ENCODE measurements around the gene UGT1A9.

Gene UGT1A9

DNA sequence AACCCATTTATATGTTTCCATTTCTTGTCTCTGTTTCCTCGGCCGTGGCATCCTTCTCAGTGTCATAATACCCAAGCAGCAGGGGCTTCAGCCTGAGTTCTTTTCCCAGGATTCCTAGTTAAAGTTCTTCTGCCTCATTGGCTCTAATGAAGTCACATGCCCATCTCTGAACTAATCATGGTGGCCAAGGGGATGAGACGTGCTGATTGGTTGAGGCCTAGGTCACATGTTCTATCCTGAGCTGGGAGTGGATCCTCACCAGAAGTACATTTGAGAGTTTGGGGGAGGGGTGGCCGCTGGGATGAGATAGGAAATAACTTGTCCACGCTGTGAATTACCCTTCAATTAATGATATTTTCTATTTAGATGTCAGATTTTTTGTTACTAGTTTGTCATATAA is 37.2 kb downstream of the UGT1A9 start:
- no peak overlapping the region for H3K4me3 ChIP-seq (replicated peaks; ENCODE audit: insufficient read depth, low read length)
- DNase-seq (ENCODE audit: low read depth in 1 of 2, low spot score in 1 of 2): no peak
- H3K27me3 ChIP-seq (ENCODE audit: insufficient read depth, poor library complexity, severe bottlenecking): no peaks in the 10 kb centered on the region
- no peak overlapping the region for H3K27ac ChIP-seq (replicated peaks)
- TF ChIP-seq POLR2AphosphoS5 (IDR thresholded peaks at IDR 0.05; ENCODE audit: low read depth): no peak
- TF ChIP-seq, protein P1, sequence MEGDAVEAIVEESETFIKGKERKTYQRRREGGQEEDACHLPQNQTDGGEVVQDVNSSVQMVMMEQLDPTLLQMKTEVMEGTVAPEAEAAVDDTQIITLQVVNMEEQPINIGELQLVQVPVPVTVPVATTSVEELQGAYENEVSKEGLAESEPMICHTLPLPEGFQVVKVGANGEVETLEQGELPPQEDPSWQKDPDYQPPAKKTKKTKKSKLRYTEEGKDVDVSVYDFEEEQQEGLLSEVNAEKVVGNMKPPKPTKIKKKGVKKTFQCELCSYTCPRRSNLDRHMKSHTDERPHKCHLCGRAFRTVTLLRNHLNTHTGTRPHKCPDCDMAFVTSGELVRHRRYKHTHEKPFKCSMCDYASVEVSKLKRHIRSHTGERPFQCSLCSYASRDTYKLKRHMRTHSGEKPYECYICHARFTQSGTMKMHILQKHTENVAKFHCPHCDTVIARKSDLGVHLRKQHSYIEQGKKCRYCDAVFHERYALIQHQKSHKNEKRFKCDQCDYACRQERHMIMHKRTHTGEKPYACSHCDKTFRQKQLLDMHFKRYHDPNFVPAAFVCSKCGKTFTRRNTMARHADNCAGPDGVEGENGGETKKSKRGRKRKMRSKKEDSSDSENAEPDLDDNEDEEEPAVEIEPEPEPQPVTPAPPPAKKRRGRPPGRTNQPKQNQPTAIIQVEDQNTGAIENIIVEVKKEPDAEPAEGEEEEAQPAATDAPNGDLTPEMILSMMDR (IDR thresholded peaks at IDR 0.05; ENCODE audit: insufficient read depth, low read length): no peak
- TF ChIP-seq, protein P2, sequence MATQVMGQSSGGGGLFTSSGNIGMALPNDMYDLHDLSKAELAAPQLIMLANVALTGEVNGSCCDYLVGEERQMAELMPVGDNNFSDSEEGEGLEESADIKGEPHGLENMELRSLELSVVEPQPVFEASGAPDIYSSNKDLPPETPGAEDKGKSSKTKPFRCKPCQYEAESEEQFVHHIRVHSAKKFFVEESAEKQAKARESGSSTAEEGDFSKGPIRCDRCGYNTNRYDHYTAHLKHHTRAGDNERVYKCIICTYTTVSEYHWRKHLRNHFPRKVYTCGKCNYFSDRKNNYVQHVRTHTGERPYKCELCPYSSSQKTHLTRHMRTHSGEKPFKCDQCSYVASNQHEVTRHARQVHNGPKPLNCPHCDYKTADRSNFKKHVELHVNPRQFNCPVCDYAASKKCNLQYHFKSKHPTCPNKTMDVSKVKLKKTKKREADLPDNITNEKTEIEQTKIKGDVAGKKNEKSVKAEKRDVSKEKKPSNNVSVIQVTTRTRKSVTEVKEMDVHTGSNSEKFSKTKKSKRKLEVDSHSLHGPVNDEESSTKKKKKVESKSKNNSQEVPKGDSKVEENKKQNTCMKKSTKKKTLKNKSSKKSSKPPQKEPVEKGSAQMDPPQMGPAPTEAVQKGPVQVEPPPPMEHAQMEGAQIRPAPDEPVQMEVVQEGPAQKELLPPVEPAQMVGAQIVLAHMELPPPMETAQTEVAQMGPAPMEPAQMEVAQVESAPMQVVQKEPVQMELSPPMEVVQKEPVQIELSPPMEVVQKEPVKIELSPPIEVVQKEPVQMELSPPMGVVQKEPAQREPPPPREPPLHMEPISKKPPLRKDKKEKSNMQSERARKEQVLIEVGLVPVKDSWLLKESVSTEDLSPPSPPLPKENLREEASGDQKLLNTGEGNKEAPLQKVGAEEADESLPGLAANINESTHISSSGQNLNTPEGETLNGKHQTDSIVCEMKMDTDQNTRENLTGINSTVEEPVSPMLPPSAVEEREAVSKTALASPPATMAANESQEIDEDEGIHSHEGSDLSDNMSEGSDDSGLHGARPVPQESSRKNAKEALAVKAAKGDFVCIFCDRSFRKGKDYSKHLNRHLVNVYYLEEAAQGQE (IDR thresholded peaks at IDR 0.05; ENCODE audit: insufficient replicate concordance, low read depth): no peak
- no peak for TF ChIP-seq GABPA (IDR thresholded peaks at IDR 0.05; ENCODE audit: low read depth)
- no peak for TF ChIP-seq SPI1 (IDR thresholded peaks at IDR 0.05; ENCODE audit: borderline replicate concordance, low read depth)

DNA sequence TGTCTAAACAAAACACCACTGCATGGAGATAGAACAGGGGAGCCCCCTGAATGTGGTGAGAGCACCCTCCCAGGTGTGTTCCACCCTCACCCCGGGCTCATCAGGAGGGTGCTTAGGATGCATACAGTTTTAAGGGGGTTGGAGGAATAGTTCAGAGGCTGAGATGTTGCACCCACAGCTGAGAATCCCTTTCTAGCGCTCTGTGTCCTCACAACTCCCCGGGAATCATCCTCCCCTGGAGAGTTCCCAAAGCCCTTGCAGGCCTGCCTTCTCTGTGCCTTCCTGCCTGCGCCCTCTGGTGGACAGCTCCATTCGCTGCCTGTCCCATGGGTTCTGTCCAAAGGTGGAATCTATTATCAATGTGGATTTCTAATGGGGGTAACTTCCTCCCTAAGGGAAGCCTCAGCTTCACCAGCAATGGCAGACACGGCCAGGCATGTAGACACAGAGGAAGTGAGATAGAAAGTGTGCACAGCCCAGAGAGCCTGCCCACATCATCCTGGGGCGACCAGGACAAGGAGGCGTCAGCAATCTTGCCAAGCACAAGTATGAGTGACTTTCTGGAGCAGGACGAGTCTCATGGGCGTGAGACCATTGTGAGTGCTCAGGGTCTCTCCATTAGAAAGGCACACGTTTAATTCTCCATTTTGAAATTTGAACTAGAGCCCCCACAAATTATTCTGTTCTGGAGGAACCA is 39.8 kb downstream of the UGT1A9 start:
- Histone ChIP-seq H3K4me3 (replicated peaks; ENCODE audit: insufficient read depth, low read length) (no peak overlapping the region), H3K27ac (replicated peaks) (no peak overlapping the region), H3K27me3 (ENCODE audit: insufficient read depth, poor library complexity, severe bottlenecking) (no peaks in the 10 kb centered on the region)
- TF ChIP-seq, protein P1 (IDR thresholded peaks at IDR 0.05; ENCODE audit: insufficient read depth, low read length): peak; percentile 96
- TF ChIP-seq POLR2AphosphoS5 (IDR thresholded peaks at IDR 0.05; ENCODE audit: low read depth): no peak
- peak; percentile 15 to 69 for DNase-seq (ENCODE audit: low read depth in 1 of 2, low spot score in 1 of 2)

DNA sequence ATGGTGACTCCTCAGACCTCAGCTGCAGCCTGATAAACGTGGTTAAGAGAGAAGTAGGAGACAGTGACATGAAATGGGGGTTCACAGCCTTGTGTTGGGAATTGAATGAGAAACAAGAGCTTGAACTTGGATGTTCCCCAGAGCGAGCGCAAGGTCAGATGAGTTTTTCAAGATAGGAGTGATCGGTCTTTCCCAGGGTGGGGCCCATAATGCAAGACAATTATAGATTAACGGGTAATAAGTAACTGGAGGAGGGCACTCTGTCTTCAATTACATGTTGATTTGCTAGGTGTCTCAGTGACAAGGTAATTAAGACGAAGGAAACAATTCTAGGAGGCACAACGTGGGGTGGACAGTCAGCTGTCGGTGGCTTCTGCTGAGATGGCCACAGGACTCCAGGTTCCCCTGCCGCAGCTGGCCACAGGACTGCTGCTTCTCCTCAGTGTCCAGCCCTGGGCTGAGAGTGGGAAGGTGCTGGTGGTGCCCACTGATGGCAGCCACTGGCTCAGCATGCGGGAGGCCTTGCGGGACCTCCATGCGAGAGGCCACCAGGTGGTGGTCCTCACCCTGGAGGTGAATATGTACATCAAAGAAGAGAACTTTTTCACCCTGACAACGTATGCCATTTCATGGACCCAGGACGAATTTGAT is 41.0 kb downstream of the UGT1A9 start, which contains the start of gene UGT1A5:
Gene UGT1A5, plus strand, starts transcription at position 297 of the 651 bp plus-strand sequence. Its CDS starts 85 bp downstream, at position 382.
- Histone ChIP-seq H3K27ac (replicated peaks) (no peak within 1 kb of the TSS), H3K4me3 (replicated peaks; ENCODE audit: insufficient read depth, low read length) (no peak within 1 kb of the TSS), H3K27me3 (ENCODE audit: insufficient read depth, poor library complexity, severe bottlenecking) (no peaks in the 10 kb centered on the region)
- TF ChIP-seq POLR2AphosphoS5 (IDR thresholded peaks at IDR 0.05; ENCODE audit: low read depth): no peak
- no peak for TF ChIP-seq SPI1 (IDR thresholded peaks at IDR 0.05; ENCODE audit: borderline replicate concordance, low read depth)
- TF ChIP-seq, protein P1 (IDR thresholded peaks at IDR 0.05; ENCODE audit: insufficient read depth, low read length): no peak
- TF ChIP-seq, protein P2 (IDR thresholded peaks at IDR 0.05; ENCODE audit: insufficient replicate concordance, low read depth): no peak
- no peak for TF ChIP-seq GABPA (IDR thresholded peaks at IDR 0.05; ENCODE audit: low read depth)
- DNase-seq (ENCODE audit: low read depth in 1 of 2, low spot score in 1 of 2): no peak
